Hematopoietic multipotent progenitor cell (in vitro differentiated cells): ENCODE measurements around the gene COL4A1. TPM values are rescaled to one million over a fixed set of nuclear protein-coding genes. Genes with fewer than 3 reads are reported as not detected.

Experiments
- DNase-seq, 3 donors: peaks; one replicate each; pipeline ENCODE4 v3.0.0-alpha.2; 2011 to 2015; ENCODE audit warnings: low read depth in 2 of 3, low spot score in 2 of 3
- total RNA-seq: library from RNA; depleted of rRNA; stranded (reverse); fragments of >200 nt; gene quantifications from one replicate; pipeline ENCODE4 v1.2.3, GENCODE V29; 2012

COL4A1 gene
- total RNA-seq, 1 donor: under 0.01 TPM

- peak in 1 of 3 donors; percentile 2 for DNase-seq
These were observed 34.7 kb upstream of the COL4A1 start for GRCh38 chr13:110341445-110342244.

DNA sequence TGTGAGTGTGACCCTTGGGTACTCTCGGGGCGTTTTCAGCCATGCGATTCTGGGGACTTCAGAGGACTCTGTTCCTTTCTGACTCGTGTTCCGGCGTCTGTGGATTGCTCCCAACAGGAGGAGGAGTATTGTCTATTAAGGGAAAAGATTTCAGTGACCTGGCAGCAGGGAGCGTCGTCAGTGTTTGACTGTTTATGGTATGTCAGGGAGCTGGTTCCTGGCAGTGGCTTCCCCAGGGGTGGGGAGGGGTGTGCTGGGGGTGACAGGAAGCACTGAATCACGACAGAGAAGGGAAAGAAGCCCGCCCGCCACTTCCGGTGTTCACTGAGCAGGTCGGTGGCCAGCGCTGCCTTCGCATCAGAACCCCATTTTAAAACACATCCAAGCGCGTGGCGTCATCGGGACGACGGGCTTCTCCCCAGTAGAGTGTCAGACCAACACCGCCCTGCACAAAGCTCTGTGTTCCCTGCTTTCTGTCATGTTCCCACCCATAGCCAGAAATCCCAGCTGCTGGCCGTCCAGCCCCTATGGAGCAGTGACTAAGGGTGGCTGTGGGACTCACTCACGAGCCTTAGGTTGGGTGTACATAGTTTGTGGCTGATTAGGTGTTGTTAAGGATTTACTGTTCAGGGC, 34.0 kb upstream of the COL4A1 start:
- DNase-seq: peak in 2 of 3 donors; percentile 23 to 28

DNA sequence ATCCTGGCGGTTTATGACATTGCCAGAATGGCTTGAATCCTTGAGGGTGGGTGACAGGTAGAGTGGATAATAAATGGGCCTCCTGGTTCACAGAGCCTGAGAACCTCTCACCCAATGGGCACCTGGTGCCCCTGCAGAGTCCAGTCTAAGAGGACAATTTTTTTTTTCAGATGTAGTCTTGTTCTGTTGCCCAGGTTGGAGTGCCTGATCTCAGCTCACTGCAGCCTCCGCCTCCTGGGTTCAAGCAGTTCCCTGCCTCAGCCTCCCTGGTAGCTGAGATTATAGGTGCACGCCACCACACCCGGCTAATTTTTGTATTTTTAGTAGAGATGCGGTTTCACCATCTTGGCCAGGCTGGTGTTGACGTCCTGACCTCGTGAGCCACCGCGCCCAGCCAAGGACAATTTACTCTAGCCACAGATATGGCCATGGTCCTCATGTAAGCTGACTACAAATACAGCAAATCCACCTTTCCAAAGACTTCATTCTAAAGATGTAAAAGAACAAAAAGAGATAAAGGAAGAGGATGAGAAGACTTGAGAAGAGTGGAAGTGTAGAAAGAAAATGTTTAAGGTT, 33.1 kb upstream of the COL4A1 start:
- DNase-seq: no peak

GRCh38 chr13:110339263-110339662, 32.3 kb upstream of the COL4A1 start:
- DNase-seq: no peak

DNA sequence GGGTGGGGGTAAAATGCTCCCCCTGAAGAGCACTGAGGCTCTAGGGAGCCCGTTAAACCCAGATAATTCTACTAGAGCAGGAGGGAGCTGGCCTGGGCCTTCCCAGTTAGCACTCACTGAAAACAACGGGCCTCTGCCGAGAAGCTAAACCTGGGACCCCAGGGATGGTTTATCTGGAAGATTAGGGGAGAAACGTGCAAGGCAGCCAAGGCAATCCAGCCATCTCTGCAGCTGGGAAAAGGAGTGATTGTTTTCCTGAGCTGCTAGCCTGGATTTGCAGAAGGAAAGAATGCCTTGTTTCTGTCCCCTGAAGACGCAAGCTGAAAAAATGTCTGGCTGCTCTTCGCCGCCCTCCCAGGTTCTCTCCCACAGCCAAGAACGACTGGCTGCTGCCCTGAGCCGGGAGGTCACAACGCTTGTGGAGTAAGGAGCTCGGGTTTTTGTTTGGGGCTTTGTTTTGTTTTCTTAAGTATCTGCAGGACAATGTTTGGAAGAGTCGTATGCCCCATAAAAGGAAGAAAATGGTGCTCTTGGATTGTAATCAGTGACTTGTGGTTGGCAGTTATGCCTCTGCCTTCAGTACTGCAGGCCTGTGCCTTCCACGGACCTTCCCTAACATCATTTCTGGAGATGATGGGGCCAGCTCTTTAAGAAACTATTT, 31.6 kb upstream of the COL4A1 start:
- no peak for DNase-seq

DNA sequence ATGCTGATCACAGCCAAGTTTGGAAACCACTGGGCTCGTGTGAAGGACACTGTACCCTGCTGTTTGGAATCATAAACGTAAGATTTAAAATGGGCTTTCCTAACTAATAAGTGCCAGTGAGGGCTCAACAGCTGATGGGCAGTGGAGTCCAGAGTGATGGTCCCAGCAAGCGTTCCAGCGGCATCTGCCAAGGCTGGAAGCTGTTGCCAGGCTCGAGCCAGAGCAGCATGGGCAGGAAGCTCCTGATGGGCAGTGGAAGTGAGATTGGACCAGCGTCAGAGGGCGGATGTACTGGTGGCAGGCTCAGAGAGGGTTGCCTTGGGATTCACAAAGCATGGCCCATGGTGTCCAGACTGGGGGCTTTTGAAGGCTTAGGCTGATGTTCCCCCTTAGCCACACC, 30.3 kb upstream of the COL4A1 start:
- DNase-seq: no peak

- DNase-seq: no peak
These were observed 29.7 kb upstream of the COL4A1 start for GRCh38 chr13:110336681-110337080.

GRCh38 chr13:110336108-110336507, 29.2 kb upstream of the COL4A1 start:
- no peak for DNase-seq

GRCh38 chr13:110334841-110335490, 28.0 kb upstream of the COL4A1 start:
- DNase-seq: no peak

DNA sequence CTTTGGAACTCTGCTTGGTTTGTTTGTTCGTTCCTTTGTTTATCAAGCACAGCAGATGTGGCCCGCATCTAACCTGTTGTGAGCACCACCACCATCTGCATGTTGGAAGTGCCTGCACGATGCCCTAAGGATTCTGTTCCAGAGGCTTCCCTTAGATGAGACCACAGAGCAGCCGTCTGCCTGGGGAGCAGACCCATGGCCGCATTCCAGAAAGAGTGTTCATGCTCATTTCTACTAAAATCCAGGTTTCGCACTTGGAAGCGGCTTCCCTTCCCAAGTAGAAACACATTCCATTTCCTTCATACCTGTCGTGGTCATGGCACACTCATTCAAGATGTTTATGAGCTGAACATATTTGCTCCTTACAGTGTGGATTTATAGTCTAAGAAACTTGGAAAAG, 27.3 kb upstream of the COL4A1 start:
- no peak for DNase-seq

GRCh38 chr13:110333837-110334236, 26.9 kb upstream of the COL4A1 start:
- DNase-seq: no peak

DNA sequence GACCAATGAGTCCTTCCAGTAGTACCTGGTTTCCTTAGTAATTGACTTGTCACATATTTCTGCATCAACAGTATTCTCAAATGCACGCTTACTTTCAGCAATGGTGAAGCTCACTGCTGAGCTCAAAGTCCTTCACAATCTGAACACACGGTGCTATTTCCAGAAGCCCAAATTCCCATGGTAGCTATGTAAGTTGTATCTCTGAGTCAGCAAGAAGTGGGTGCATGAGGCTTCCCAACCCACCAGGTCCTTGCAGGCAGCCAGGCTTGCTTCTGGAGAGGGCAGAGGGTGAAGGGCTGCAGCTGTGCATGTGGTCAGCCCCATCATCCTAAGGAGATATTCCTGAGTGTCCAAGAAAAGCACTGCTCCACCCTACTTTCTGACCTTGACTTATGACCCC, 25.8 kb upstream of the COL4A1 start:
- DNase-seq: no peak

GRCh38 chr13:110331362-110331761, 24.4 kb upstream of the COL4A1 start:
- DNase-seq: no peak

DNA sequence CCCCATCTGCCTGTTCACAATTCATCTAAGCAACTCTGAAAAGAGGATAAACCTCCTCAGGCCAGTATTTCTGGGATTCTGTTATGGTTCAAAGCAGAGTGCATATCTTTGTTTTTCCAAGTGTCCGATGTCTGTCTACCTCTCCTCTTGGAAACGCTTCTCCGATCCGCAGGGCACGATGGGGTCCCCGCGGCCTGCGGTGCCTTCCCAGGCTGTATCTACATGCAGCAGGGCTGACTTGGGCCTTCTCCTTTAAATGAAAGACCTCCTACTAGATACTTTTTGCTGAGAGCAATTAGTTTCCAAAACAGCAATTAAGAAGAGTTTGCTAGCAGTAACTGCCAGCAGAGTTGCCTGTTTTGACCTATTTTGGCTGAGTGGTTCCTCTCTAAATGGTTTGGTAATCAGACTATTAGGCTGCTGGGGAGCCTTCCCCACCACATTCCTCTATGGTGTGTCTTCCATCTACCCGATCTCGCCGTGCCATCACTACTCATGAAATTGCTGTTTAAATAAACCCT, 23.6 kb upstream of the COL4A1 start:
- DNase-seq: no peak

- no peak for DNase-seq
These were observed 23.0 kb upstream of the COL4A1 start for GRCh38 chr13:110329798-110330461.

DNA sequence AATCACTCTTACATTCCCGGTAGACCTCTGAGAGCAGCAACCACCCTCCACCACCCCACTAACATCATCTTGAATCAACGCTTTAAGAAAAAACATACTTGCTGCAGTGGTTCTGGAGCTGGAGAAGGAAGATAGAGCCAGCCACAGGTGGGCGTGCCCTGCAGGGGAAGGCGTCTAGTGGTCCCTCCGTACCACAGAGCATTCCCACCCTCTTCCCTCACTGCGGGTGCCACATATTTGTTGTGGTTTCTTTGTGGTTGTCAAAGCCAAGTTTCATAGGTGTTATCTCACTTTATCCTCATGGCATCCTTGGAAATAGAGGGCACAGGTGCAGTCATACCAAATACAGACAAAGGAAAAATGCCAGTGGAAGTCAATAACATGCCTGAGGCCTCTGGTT, 22.3 kb upstream of the COL4A1 start:
- DNase-seq: no peak

DNA sequence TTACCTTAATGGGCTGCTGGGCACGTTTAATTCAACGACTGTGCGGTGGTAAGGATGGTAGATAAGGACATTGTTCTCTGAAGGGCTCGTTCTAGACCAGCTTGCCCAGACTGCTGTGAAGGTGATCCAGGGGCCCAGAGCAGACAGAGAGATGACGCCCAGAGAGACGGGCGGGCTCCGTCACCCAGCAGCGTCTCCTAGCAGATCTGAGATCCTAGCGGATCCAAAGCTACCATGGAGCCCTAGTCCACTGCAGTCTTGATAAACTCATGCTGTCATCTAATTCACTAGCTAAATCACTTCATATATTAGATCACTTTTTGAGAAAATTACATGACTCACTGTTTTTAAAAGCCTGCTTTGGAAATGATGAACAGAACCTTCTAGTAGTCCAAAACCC, 21.6 kb upstream of the COL4A1 start:
- DNase-seq: no peak

DNA sequence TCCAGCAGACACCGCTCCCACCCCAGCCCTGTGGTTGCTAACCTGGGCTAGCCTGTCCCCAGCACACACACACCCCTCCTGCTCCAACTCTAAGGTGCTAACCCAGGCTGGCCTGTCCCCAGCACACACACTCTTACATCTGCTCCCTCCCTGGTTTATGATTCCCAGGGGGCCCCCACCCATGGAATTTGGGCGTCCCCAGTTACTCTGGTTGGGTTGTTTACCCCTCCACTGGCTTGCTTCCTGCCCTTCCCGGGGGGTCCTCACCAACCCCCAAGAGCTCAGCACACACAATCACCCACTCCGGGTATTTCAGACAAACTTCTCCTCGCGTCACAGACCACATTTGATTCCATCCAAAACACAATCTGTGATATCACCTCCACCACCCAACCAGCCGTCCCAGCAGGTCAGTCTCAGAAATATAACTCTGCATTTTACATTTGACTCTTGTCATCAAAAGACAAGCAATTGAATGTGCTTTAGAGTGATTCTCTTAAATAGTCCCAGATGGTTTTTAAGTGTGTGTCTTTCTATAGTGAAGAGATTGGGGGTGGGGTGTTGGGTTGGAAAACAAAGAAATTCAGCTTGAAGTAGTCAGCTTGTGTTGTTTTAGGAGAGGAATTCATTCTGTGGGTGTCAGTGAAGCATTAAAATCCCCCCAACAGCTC, 20.2 kb upstream of the COL4A1 start:
- DNase-seq: no peak

- DNase-seq: no peak
These were observed 19.4 kb upstream of the COL4A1 start for GRCh38 chr13:110326263-110326904.
